IPS-18c (cell line): ENCODE results near the gene LSM10.
A peak's percentile ranks its signal among the peaks of the same experiment; 100 is the strongest.

ENCODE experiments used
- H3K4me3 ChIP-seq: 2 replicates; pipeline ENCODE4 v1.7.0; 2013; ENCODE audit warnings: low read depth, mild to moderate bottlenecking, low read length, moderate library complexity; ENCODE audit not compliant: insufficient read depth
- H3K9me3 ChIP-seq: one replicate; pipeline ENCODE4 v1.6.1; 2013; ENCODE audit warnings: mild to moderate bottlenecking, low read length, moderate library complexity; ENCODE audit not compliant: control insufficient read depth, insufficient read depth

LSM10 gene

DNA sequence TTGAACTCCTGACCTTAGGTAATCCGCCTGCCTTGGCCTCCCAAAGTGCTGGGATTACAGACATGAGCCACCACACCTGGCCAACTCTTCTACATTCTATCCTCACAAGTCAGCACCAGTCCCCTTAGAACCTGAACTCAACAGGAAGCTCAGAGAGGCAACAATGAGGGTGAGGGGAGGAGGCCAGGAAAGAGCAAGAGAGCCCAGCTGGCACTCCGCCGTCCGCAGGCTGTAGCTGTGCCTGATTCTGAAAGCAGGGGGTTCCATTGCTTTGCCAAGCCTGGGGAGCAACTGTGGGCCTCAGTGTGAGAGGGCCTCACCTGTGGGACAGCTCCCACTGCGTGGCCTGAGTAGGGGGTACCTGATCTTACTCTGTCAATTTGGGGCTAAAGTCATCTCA, 30.6 kb downstream of the LSM10 start:
- peaks cover 2% of the 10 kb centered on the region for H3K9me3 ChIP-seq

GRCh38 chr1:36366091-36366661, 31.5 kb downstream of the LSM10 start:
- Histone ChIP-seq H3K9me3 (peaks cover 2% of the 10 kb centered on the region), H3K4me3 (0 out of 2 replicates have a peak overlapping the region, but pooled peaks have one; percentile 15)

More for the DNA sequence above, 30.6 kb downstream of the LSM10 start:
- no peak overlapping the region for H3K4me3 ChIP-seq

DNA sequence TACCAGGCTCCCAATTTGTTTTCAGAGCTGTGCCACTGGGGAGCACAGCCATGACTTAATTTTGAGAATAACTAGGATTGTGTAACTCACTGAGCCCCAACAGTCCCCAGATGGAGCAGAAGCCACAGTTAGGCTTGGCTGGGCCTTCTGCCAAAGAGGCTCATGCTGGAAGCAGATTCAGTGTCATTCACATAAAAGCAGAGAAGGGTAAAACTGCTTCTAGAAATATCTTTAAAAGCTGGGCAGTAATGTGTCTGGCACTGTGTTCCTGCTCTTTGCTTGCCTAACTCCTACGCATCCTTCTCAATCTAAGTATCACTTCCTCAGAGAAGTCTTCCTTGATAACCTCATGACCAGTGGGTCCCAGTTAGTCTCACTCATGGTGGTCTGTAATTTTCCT, 32.3 kb downstream of the LSM10 start:
- H3K9me3 ChIP-seq = peaks cover 2% of the 10 kb centered on the region
- H3K4me3 ChIP-seq = no peak overlapping the region

DNA sequence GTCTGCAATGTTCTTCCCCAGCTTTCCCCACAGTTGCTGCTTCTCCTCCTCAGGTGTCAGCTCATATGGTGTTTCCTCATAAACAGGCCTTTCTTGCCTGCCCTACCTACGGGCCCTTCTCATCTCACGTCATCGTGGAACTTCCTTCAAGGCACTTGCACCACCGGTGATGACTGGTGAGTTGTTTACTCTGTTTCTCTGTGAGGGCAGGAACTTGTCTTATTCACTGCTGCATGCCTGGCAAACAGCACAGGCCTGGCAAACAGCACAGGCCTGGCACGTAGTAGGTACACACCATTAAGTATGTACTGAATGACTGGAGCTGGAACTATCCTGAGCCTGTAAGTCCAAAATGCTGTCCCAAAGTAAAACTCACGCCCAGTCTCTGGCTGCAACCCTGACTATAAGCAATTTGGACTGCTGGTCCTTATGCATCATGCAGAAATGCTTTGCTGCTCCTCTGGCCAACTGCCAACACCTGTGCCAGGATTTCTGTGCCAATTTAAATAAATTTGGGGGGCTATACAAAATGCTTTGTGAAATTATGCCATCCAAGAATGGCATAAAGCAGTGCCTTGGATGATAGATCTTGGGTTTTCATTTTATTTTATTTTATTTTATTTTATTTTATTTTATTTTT, 37.7 kb downstream of the LSM10 start:
- Histone ChIP-seq H3K9me3 (no peaks in the 10 kb centered on the region), H3K4me3 (no peak overlapping the region)

GRCh38 chr1:36359383-36359782, 38.3 kb downstream of the LSM10 start:
- no peak overlapping the region for H3K4me3 ChIP-seq

DNA sequence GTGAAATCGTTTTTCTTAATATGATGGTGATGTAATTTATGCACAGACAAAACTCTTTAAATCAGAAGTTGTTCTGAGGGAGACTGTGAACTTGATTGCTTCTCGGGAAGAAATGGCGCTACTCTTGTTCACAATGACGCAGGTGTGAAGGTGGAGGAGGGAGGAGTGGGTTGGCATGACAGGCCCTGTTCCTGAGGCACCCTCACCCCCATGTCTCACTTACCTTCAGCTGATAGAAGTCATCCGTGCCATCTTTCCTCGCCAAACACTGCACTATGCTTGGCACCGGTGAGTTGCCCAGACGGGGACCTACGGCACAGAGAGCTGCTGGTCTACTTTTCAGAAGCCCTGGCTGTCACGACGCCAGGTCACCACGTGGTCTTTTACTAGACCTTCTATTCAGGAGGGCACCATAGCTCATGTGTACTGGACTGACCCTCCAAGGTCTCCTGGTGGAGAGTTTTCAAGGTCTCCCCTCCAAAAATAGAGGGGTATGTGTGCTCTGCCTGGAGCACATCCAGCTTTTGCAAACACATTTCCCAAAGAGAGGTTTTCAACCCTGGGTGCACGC, 39.1 kb downstream of the LSM10 start:
- Histone ChIP-seq H3K9me3 (no peaks in the 10 kb centered on the region), H3K4me3 (no peak overlapping the region)

More at GRCh38 chr1:36359383-36359782, 38.3 kb downstream of the LSM10 start:
- no peaks in the 10 kb centered on the region for H3K9me3 ChIP-seq

- Histone ChIP-seq H3K4me3 (no peak overlapping the region), H3K9me3 (no peaks in the 10 kb centered on the region)
These were observed 41.9 kb downstream of the LSM10 start for GRCh38 chr1:36355811-36356210.

DNA sequence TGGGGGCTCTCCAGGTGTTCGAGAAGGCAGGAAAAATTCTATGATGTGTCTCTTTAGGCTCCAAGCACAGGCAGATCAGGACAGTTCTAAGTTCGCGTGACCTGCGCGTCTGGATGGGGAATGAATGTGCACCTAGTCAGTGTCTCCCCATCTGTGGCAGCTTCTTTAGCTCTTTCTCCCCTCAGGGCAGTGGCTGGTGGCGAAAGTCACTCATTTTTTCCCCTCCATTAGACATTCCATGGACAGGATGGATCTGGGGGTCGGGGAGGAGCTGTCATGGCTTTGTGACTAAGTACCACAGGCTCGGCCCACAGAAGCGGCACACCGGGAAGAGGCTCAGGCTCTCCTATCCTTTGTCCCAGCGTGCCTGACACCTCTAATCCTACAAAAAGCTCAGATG, 43.2 kb downstream of the LSM10 start:
- Histone ChIP-seq H3K9me3 (no peaks in the 10 kb centered on the region), H3K4me3 (no peak overlapping the region)

GRCh38 chr1:36352910-36353878, 44.5 kb downstream of the LSM10 start:
- H3K9me3 ChIP-seq = no peaks in the 10 kb centered on the region
- H3K4me3 ChIP-seq = no peak overlapping the region

DNA sequence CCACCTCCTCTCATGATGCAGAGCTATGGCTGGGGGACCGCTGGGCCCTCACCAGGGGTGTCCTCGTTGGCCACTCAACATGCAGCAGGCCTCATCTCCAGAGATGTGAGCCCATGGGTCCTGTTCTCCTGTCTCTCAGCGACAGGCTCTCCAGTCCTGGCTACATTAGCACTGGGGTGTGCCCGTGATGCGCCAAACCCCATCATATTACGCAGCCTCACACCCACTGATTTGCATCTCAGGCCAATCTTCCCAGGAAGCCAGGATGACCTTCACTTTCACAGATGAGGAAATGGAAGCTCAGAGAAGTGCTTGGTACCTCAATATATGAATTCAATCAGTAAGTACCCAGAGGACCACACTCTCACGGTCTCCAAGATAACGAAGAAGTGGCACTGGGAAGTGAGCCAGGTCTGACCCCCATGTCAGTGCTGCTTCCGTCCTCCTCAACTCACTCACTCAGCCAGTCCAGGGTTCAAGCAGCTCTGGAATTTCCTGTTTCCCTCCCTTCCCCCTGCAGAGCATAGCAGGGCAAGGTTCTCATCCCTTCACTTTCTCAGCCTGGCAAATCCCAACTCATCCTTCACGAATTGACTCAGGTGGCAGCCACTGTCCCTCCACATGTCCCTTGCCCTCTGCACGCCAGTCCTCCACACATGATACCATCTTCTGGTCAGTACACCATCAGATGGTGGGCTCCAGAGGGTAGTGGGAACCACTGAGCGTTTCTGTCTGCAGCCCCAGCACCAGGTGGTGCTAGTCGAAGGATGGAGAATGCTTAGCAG, 45.4 kb downstream of the LSM10 start:
- Histone ChIP-seq H3K4me3 (no peak overlapping the region; the same call in 1 of the 2 replicates), H3K9me3 (no peaks in the 10 kb centered on the region)

DNA sequence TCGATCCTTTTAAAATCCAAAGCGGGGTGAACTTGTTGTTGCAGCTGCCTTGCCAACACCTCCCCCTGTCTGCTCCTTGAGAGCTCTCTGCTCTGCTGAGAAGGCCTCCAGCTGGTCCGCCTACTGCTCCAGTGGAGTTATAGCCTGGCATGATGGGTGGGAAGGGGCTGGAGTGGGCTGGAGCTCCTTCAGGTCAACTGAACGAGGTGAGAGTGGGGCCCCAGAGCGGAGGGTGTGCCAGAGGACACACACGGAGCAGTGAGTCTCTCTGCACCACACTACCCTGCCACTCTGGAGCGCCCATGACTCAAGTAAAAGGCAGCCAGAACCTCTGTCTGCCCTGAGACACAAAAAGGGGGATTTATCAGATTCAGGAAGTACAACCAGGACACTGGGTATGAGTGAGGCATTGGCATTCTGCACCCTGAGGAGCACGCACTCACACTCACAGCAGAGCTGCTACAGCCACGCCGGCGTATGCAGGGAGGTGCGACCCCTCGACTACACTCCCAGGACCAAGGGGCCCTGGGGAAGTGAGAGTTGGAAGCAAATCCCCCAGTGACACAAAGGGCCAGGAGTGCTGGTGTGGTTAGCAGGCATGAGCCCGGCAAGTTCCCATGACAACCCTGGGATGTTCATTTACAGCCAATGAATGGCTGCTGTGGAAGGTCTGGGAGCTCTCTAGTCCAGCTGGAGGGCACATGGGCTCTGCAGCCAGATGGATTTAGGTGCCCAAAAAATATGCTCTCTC, 46.3 kb downstream of the LSM10 start:
- H3K9me3 ChIP-seq = no peaks in the 10 kb centered on the region
- no peak overlapping the region for H3K4me3 ChIP-seq

DNA sequence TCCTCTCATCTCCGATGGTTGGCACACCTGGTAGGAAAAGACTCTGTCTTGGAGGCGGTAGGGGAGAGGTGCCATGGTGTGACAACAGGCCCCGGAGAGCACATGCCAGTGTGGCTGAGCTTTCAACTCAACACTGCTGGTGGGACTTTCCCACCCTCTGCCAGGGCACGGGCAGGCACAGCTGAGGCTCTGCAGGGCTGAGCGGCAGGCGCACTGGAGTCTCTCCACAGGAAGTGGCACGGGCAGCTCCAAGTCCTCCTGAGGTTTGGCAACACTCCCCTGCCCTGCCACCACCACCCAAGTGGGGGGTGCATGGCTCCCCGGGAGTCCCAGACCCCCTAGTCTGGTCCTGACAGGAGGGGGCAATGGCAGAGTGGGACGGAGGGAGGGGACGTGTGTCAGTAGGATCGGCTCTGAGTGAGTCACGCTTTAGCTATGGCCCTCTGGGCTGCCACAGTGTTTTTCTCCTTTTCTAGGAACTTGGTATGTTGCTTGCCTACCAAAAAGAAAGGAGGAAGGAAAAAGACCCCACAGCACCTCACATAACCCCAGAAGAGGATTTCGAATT, 47.0 kb downstream of the LSM10 start:
- Histone ChIP-seq H3K9me3 (no peaks in the 10 kb centered on the region), H3K4me3 (no peak overlapping the region)

- Histone ChIP-seq H3K9me3 (no peaks in the 10 kb centered on the region), H3K4me3 (no peak overlapping the region)
These were observed 47.9 kb downstream of the LSM10 start for GRCh38 chr1:36349839-36350238.

DNA sequence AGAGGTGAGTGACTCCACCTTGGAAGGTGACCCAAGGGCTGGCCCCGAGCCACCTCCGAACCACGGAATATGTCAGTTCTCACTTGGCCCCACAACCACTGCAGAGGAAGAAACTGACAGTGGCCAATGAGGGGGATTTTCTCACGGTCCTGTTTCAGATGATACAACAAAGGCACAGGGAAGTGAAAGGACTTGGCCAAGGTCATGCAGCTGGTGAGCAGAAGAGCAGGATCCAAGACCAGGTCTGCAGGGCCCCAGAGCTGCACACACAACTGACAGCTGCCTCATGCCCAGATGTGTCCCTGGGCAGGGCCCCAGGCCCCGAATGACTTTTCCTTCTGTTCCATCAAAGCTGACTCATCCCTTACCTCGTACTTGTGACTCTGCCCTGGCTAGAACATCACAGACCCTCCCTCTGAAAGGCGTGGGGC, 48.5 kb downstream of the LSM10 start:
- Histone ChIP-seq H3K9me3 (no peaks in the 10 kb centered on the region), H3K4me3 (no peak overlapping the region)

- Histone ChIP-seq H3K4me3 (no peak overlapping the region), H3K9me3 (no peaks in the 10 kb centered on the region)
These were observed 50.9 kb downstream of the LSM10 start for GRCh38 chr1:36346741-36347370.

DNA sequence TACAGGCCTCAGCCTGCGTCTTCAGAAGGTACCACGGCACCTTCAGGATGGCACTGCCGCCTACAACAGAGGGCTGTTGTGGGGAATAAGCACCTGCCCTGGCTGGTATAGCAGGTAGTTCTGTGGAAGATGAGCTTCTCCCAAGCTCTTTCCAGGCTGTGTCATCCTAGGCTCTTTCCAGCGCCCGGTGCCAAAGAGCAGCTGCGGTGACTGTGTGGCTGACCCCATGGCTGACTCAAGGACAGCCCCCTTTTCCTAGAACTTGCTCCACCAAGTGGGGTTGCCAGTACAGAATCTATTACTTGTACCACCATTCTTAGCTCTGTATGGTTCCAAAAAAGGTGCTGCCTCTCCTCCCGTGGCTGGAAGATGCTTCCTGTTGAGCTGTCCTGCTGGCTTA, 52.4 kb downstream of the LSM10 start:
- no peaks in the 10 kb centered on the region for H3K9me3 ChIP-seq
- H3K4me3 ChIP-seq = no peak overlapping the region
